SK-N-MC (cell line): ENCODE results near the gene MARCHF10.

Experiments used
- EZH2 ChIP-seq: fragments of 200-600 bp; sonication (generic); IDR thresholded peaks from one replicate; pipeline ENCODE4 v1.6.1; 2017; ENCODE audit warnings: antibody characterized with exemption
- FOXP2 ChIP-seq: optimal IDR thresholded peaks from 2 replicates; pipeline ENCODE3; 2011; ENCODE audit warnings: mild to moderate bottlenecking, moderate library complexity; ENCODE audit not compliant: insufficient read depth; ENCODE audit errors: extremely low read length, control extremely low read depth
- POLR2AphosphoS5 ChIP-seq: IDR thresholded peaks from 2 replicates; pipeline ENCODE4 v1.6.1; 2012; ENCODE audit warnings: mild to moderate bottlenecking, low read depth, low read length, borderline replicate concordance

DNA sequence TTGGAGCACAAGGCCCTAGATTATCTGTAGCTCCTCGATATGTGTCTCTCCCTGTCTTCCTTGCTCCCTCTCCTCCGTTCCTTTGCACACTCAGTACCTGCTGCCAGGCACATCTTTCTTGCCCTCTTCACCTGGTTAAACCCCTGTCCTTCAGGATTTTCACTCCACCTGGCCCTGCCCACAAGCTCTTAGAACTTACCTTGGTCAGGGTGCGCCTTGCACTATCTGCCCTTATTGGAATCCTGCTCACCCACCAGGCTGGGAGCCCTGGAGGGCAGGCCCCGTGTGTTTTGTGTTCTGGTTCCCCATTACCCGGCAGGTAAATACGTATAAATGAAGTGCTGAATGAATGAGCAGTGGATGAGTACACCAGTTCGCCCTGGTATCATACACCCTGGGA lies 54.6 kb downstream of the MARCHF10 start:
- no peak for TF ChIP-seq POLR2AphosphoS5
- no peak for TF ChIP-seq EZH2
- no peak for TF ChIP-seq FOXP2
